ENCODE results near the gene KLF13. TPM values are rescaled to one million over a fixed set of nuclear protein-coding genes. Genes with fewer than 3 reads are reported as not detected.

Gene KLF13
- total and polyA plus RNA-seq, 9 donors: 32.1 to 42.2 (median 35.6) TPM

DNA sequence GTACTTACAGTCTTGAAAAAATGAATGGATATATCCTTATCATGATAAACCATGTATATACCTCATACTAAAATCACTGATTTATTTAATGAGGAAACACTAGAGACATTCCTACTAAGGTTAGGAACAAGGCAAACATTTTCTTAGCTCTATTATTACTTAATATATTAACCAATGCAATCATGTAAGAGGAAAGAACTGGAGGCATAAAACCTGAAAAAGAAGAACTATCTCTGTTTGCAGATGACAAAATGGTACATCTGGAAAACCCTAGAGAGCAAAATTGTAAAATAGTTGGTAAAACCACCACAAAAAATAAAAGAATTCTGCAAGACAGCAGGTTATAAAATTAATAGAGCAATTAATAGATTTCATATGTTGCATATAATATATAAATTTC is 81.2 kb downstream of the KLF13 start:
- Histone ChIP-seq H3K36me3 (ENCODE audit: control insufficient read depth, insufficient read depth, low read length) (no peaks in the 10 kb centered on the region), H3K4me3 (ENCODE audit: low read length) (no peak overlapping the region), H3K4me1 (ENCODE audit: control insufficient read depth, insufficient read depth, low read length) (peaks cover under 1% of the 10 kb centered on the region)

DNA sequence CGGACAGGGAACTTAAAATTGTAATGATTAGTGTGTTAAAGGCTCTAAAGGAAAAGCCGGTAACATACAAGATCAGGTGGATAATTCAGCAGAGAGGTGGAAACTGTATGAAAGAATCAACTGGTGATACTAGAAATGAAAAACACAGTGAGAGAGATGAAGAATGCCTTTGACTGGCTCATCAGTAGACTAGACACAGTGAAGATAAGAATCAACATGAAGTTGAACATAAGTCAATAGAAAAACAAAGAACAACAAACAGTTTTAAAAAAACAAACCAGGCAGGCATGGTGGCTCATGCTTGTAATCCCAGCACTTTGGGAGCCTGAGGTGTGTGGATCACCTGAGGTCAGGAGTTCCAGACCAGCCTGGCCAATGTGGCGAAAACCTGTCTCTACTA is 82.1 kb downstream of the KLF13 start:
- WGBS (ENCODE audit: insufficient coverage): 100% methylated on average over 2 of the region's 3 CpGs
- no peak for DNase-seq
- Histone ChIP-seq H3K4me3 (ENCODE audit: low read length) (no peak overlapping the region), H3K27me3 (ENCODE audit: control insufficient read depth, insufficient read depth, low read length) (no peaks in the 10 kb centered on the region), H3K4me1 (ENCODE audit: control insufficient read depth, insufficient read depth, low read length) (no peaks in the 10 kb centered on the region), H3K9me3 (replicated peaks; ENCODE audit: control insufficient read depth, low read depth, low read length) (no peaks in the 10 kb centered on the region), H3K36me3 (ENCODE audit: control insufficient read depth, insufficient read depth, low read length) (no peaks in the 10 kb centered on the region), H3K27ac (ENCODE audit: low read length) (no peak overlapping the region)

More for the DNA sequence above, 81.2 kb downstream of the KLF13 start:
- Histone ChIP-seq H3K27me3 (ENCODE audit: control insufficient read depth, insufficient read depth, low read length) (no peaks in the 10 kb centered on the region), H3K9me3 (replicated peaks; ENCODE audit: control insufficient read depth, low read depth, low read length) (no peaks in the 10 kb centered on the region), H3K27ac (ENCODE audit: low read length) (no peak overlapping the region)
- no peak for DNase-seq

- H3K4me3 ChIP-seq (ENCODE audit: low read length): no peak overlapping the region
- H3K27ac ChIP-seq (ENCODE audit: low read length): no peak overlapping the region
- no peaks in the 10 kb centered on the region for H3K27me3 ChIP-seq (ENCODE audit: control insufficient read depth, insufficient read depth, low read length)
- H3K36me3 ChIP-seq (ENCODE audit: control insufficient read depth, insufficient read depth, low read length): no peaks in the 10 kb centered on the region
- WGBS (ENCODE audit: insufficient coverage): 100% methylated on average over 1 of the region's 2 CpGs
- H3K4me1 ChIP-seq (ENCODE audit: control insufficient read depth, insufficient read depth, low read length): no peaks in the 10 kb centered on the region
- H3K9me3 ChIP-seq (replicated peaks; ENCODE audit: control insufficient read depth, low read depth, low read length): no peaks in the 10 kb centered on the region
- DNase-seq: no peak
These were observed 82.5 kb downstream of the KLF13 start for GRCh38 chr15:31409171-31409570.

- H3K9me3 ChIP-seq (replicated peaks; ENCODE audit: control insufficient read depth, low read depth, low read length): no peaks in the 10 kb centered on the region
- no peak overlapping the region for H3K27ac ChIP-seq (ENCODE audit: low read length)
- no peak for DNase-seq
- no peaks in the 10 kb centered on the region for H3K4me1 ChIP-seq (ENCODE audit: control insufficient read depth, insufficient read depth, low read length)
- H3K36me3 ChIP-seq (ENCODE audit: control insufficient read depth, insufficient read depth, low read length): no peaks in the 10 kb centered on the region
- 86% methylated on average over 2 of the region's 2 CpGs for WGBS (ENCODE audit: insufficient coverage)
- no peaks in the 10 kb centered on the region for H3K27me3 ChIP-seq (ENCODE audit: control insufficient read depth, insufficient read depth, low read length)
- no peak overlapping the region for H3K4me3 ChIP-seq (ENCODE audit: low read length)
These were observed 86.2 kb downstream of the KLF13 start for GRCh38 chr15:31412824-31413223.

DNA sequence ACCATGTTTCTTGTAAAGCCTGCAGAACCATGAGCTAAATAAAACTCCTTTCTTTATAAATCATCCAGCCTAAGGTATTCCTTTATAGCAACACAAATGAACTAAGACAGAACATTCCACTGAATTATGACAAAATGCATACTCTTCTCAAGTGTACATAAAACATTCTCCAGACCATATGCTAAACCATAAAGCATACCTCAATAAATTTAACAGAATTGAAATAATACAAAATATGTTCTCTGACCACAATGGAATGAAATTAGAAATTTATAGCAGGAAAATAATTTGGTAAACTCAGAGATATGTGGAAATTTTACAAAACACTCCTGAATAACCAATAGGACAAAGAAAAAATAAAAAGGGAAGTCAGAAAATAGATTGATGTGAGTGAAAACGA is 88.6 kb downstream of the KLF13 start:
- DNase-seq: no peak
- no CpG with 5 or more reads among the region's 1 CpG for WGBS (ENCODE audit: insufficient coverage)
- no peaks in the 10 kb centered on the region for H3K4me1 ChIP-seq (ENCODE audit: control insufficient read depth, insufficient read depth, low read length)
- H3K36me3 ChIP-seq (ENCODE audit: control insufficient read depth, insufficient read depth, low read length): no peaks in the 10 kb centered on the region
- H3K4me3 ChIP-seq (ENCODE audit: low read length): no peak overlapping the region
- H3K27ac ChIP-seq (ENCODE audit: low read length): no peak overlapping the region
- H3K9me3 ChIP-seq (replicated peaks; ENCODE audit: control insufficient read depth, low read depth, low read length): peaks cover 4% of the 10 kb centered on the region
- H3K27me3 ChIP-seq (ENCODE audit: control insufficient read depth, insufficient read depth, low read length): no peaks in the 10 kb centered on the region

GRCh38 chr15:31419820-31420219 is 93.2 kb downstream of the KLF13 start:
- Histone ChIP-seq H3K4me1 (ENCODE audit: control insufficient read depth, insufficient read depth, low read length) (no peaks in the 10 kb centered on the region), H3K36me3 (ENCODE audit: control insufficient read depth, insufficient read depth, low read length) (no peaks in the 10 kb centered on the region), H3K9me3 (replicated peaks; ENCODE audit: control insufficient read depth, low read depth, low read length) (peaks cover 4% of the 10 kb centered on the region), H3K27me3 (ENCODE audit: control insufficient read depth, insufficient read depth, low read length) (no peaks in the 10 kb centered on the region), H3K4me3 (ENCODE audit: low read length) (no peak overlapping the region), H3K27ac (ENCODE audit: low read length) (no peak overlapping the region)
- WGBS (ENCODE audit: insufficient coverage): 100% methylated on average over 3 of the region's 3 CpGs
- DNase-seq: no peak

- WGBS (ENCODE audit: insufficient coverage): 100% methylated on average over 1 of the region's 1 CpG
- no peak overlapping the region for H3K27ac ChIP-seq (ENCODE audit: low read length)
- H3K36me3 ChIP-seq (ENCODE audit: control insufficient read depth, insufficient read depth, low read length): no peaks in the 10 kb centered on the region
- no peaks in the 10 kb centered on the region for H3K9me3 ChIP-seq (replicated peaks; ENCODE audit: control insufficient read depth, low read depth, low read length)
- no peak overlapping the region for H3K4me3 ChIP-seq (ENCODE audit: low read length)
- no peaks in the 10 kb centered on the region for H3K27me3 ChIP-seq (ENCODE audit: control insufficient read depth, insufficient read depth, low read length)
- DNase-seq: no peak
- H3K4me1 ChIP-seq (ENCODE audit: control insufficient read depth, insufficient read depth, low read length): no peaks in the 10 kb centered on the region
These were observed 100.8 kb downstream of the KLF13 start for GRCh38 chr15:31427411-31427810.

Other genes with a start within 250 kb of the KLF13 start
- gene TRPM1, start 225.1 kb upstream of the KLF13 start, total RNA-seq: not detected
- under 1 TPM in 3 of 8 donors, not detected in 5; 0.08 to 0.71 (median 0.37) TPM for gene TRPM1, start 225.1 kb upstream of the KLF13 start, polyA plus RNA-seq (ENCODE audit: insufficient read depth in 1 of 8, insufficient read length in 8 of 8, low replicate concordance in 1 of 8)